GM13976 (cell line): ENCODE data around the gene DDX59.
A peak's percentile ranks its signal among the peaks of the same experiment; 100 is the strongest.

Experiments
- DNase-seq: peaks from one replicate; pipeline ENCODE4 v3.0.0; 2012; ENCODE audit warnings: low spot score
- CTCF ChIP-seq: IDR thresholded peaks from 2 replicates; pipeline ENCODE4 v1.5.1; 2012; ENCODE audit warnings: borderline replicate concordance, mild to moderate bottlenecking; ENCODE audit not compliant: insufficient read depth; ENCODE audit errors: extremely low read depth, missing control alignments, control extremely low read depth
- in situ Hi-C: fragments of 300-500 bp; cut with MboI; formaldehyde crosslinking; loops from one replicate; pipeline ENCODE4 v1.12.0; 2022; ENCODE audit warnings: low sequenced_read_pairs, mixed read lengths, inconsistent platforms; ENCODE audit not compliant: unreplicated experiment

Gene DDX59

GRCh38 chr1:200666309-200666708 is 3.4 kb downstream of the DDX59 start:
- in situ Hi-C loops, result no loop called here
- TF ChIP-seq CTCF, result no peak
- no peak for DNase-seq

DNA sequence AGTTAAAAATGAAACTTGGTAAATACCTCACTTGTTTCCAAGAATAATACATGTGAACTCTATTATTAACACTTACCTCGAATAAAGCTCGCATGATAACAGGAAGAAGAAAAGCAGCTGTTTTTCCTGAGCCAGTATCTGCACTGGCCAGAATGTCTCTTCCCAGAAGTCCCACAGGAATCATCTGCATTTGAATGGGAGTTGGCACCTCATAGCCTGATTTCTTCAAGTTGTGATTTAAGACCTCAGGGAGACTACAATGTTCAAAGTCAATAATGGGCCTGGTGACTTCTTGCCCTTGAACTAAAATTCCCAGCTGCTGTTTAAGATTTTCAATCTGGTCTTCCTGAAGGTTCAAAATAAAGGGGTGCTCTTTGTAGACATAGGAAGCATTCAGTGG is 3.8 kb downstream of the DDX59 start:
- no peak for TF ChIP-seq CTCF
- no peak for DNase-seq
- in situ Hi-C loops, result no loop called here

- DNase-seq, result no peak
- in situ Hi-C loops, result no loop called here
- no peak for TF ChIP-seq CTCF
These were observed 9.0 kb downstream of the DDX59 start for GRCh38 chr1:200660719-200661118.

- DNase-seq, result no peak
- no peak for TF ChIP-seq CTCF
- in situ Hi-C loops, result no loop called here
These were observed 10.4 kb downstream of the DDX59 start for GRCh38 chr1:200659269-200659668.

DNA sequence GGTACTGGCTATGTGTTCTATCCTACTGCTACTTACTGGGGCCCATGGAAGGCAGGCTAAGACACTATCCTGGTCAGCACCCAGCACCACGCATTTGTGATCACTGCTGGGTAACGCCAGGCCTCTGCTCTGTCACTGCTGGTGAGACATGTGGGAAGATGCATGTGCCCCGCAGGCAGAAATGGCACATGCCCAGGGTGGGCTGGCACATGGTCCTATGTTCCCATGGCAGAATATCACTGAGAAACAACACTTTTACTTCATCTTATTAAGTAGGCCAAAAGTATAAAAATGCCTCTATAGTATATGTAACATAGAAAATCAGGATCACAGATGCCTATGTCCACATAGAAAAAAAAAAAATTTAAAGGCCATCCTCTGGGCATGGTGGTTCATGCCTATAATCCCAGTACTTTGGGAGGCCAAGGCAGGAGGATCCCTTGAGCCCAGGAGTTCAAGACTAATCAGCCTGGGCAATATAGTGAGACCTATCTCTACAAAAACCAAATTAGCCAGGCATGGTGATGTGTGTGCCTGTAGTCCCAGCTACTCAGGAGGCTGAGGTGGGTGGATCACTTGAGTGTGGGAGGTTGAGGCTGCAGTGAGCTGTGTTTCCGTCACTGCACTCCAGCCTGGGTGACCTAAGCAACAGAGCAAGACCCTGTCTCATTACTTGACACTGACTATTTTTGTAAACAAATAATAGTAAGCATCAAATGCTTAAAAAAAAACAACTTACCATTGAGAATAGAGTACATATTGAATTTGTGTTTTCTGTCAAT is 11.5 kb downstream of the DDX59 start:
- no peak for DNase-seq
- no peak for TF ChIP-seq CTCF

DNA sequence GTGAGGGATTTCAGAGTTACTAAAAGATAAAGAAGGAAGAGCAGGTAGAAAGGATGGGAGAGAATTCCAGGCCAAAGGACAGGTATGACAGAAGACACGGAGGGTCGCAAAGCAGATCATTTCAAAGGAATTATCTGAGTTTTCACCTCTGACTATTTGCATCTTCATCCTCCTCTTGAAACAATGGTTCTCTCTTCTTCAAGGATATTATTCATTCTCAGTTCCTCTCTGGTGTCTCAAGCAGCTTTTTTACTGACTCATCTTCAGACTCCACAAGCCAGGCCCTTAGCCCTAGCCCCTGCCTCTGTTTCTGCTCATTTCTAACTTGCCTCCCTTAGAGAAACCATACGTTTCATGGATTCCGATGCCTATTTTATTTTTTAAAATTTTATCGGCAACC is 15.0 kb downstream of the DDX59 start:
- TF ChIP-seq CTCF, result no peak
- in situ Hi-C loops, result no loop called here
- peak; percentile 70 for DNase-seq

More for the DNA sequence above, 11.5 kb downstream of the DDX59 start:
- in situ Hi-C loops, result no loop called here
